ENCODE measurements around the gene ALDH8A1. TPM values are rescaled to one million over a fixed set of nuclear protein-coding genes. Genes with fewer than 3 reads are reported as not detected.

ALDH8A1 gene
- total RNA-seq, 1 donor from 2014 or later = 0.86 TPM

GRCh38 chr6:134961366-134961765 lies 11.5 kb upstream of the ALDH8A1 start:
- no peak for TF ChIP-seq CTCF (IDR thresholded peaks at IDR 0.05)
- Histone ChIP-seq H3K36me3 (peaks cover 38% of the 10 kb centered on the region), H3K4me1 (no peaks in the 10 kb centered on the region), H3K9me3 (no peaks in the 10 kb centered on the region), H3K27ac (no peak overlapping the region), H3K27me3 (ENCODE audit: low read depth) (no peaks in the 10 kb centered on the region), H3K4me3 (no peak overlapping the region)
- DNase-seq = no peak
- no peak for ATAC-seq
- intact Hi-C loops (cut with DNase I) = no loop called here

DNA sequence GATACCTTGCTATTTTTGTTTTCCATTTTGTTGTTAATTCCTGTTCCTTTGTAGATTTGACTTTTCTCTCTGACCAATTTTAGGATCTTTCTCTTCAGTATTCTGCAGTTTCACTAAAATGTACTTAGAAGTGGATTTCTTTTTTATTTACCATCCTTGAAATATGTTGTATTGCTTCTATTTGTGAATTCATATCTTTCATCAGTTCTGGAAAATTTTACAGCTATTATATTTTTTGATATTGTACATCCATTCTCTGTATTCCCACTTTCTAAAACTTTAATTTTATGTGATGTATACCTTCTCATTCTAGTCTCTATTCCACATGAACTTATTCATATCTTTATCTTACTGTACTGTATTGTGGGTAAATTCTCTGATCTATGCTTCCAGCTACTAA lies 9.7 kb upstream of the ALDH8A1 start:
- Histone ChIP-seq H3K9me3 (no peaks in the 10 kb centered on the region), H3K27ac (no peak overlapping the region), H3K36me3 (peaks cover 21% of the 10 kb centered on the region), H3K4me3 (no peak overlapping the region), H3K4me1 (no peaks in the 10 kb centered on the region), H3K27me3 (ENCODE audit: low read depth) (no peaks in the 10 kb centered on the region)
- intact Hi-C loops (cut with DNase I) = no loop called here
- ATAC-seq (no peak), DNase-seq (no peak)
- no peak for TF ChIP-seq CTCF (IDR thresholded peaks at IDR 0.05)

DNA sequence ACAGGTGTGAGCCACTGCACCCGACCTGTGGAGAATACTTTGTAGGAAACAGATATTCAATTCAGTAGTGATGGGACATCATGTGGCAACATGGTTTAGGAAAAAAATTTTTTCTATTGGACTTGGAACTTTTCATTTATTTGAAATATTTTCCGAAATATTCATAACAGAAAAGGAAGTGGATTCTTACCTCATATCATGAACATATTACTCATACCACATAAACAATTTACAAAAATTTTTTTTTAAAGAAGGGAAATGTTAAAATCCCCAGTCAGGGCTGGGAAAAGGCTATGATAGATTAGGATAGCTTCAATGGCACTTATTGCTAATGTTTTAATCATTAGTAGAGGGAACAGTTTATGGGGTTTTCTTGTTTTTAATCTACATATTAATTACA lies 6.8 kb upstream of the ALDH8A1 start:
- Histone ChIP-seq H3K4me1 (no peaks in the 10 kb centered on the region), H3K27ac (no peak overlapping the region), H3K9me3 (no peaks in the 10 kb centered on the region), H3K4me3 (no peak overlapping the region), H3K36me3 (no peaks in the 10 kb centered on the region), H3K27me3 (ENCODE audit: low read depth) (no peaks in the 10 kb centered on the region)
- DNase-seq (no peak), ATAC-seq (no peak)
- no peak for TF ChIP-seq CTCF (IDR thresholded peaks at IDR 0.05)
- intact Hi-C loops (cut with DNase I) = no loop called here

- ATAC-seq (no peak), DNase-seq (no peak)
- no peak overlapping the region for H3K4me3 ChIP-seq
- no peak for TF ChIP-seq CTCF (IDR thresholded peaks at IDR 0.05)
- H3K9me3 ChIP-seq = no peaks in the 10 kb centered on the region
- H3K4me1 ChIP-seq = no peaks in the 10 kb centered on the region
- H3K36me3 ChIP-seq = no peaks in the 10 kb centered on the region
- no peaks in the 10 kb centered on the region for H3K27me3 ChIP-seq (ENCODE audit: low read depth)
- H3K27ac ChIP-seq = no peak overlapping the region
- intact Hi-C loops (cut with DNase I) = no loop called here
Measured at GRCh38 chr6:134956032-134956431, 6.1 kb upstream of the ALDH8A1 start.

DNA sequence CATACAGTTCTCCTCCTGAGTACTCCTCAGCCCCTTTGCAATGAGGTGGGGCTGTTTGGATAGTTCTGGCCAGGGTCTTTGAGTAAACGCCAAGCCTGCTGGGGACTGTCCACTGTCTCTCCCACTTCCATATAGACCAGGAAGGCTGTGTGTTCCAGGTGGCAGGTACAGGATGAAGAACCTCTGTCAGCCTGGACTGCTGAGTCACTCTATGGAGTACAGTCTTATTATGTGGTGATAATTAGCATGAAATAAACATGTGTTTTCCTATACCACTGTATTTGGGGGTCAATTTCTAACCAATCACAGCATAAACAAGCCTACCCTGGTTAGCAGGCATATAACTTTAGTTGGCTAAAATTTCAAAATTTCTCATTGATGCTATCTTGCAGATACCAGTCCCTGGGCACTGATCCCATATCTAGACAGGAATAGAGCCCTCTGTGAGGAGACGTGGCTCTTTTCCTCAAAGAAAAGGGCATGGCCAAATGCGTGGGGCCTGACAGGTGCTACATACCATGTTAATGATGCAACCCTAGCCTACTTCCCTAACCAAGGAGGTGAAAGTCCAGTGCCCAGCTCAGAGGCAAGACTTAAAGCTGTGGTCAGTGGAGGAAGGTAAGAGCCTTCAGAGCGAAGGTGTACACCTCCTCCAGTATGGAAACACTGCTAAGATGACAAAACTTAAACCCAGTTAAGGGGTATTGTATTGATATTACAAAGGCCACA lies 4.5 kb upstream of the ALDH8A1 start:
- H3K4me3 ChIP-seq = no peak overlapping the region
- H3K4me1 ChIP-seq = no peaks in the 10 kb centered on the region
- H3K27me3 ChIP-seq (ENCODE audit: low read depth) = no peaks in the 10 kb centered on the region
- no peak overlapping the region for H3K27ac ChIP-seq
- ATAC-seq = no peak
- H3K9me3 ChIP-seq = no peaks in the 10 kb centered on the region
- no peak for DNase-seq
- intact Hi-C loops (cut with DNase I) = no loop called here
- no peak for TF ChIP-seq CTCF (IDR thresholded peaks at IDR 0.05)
- no peaks in the 10 kb centered on the region for H3K36me3 ChIP-seq
